OCI-LY1 (cell line): ENCODE measurements around the gene SQSTM1.

Experiments
- CTCF ChIP-seq: fragments of 200-600 bp; sonication (generic), shearing (Covaris generic); IDR thresholded peaks from 2 replicates; pipeline ENCODE4 v1.5.1; 2017; ENCODE audit warnings: mild to moderate bottlenecking, antibody characterized with exemption, low read length, moderate library complexity, mixed read lengths
- EZH2 ChIP-seq: fragments of 200-600 bp; sonication (generic), shearing (Covaris generic); IDR thresholded peaks from 2 replicates; pipeline ENCODE4 v1.8.0; 2017; ENCODE audit warnings: borderline replicate concordance, mixed run types, mild to moderate bottlenecking, antibody characterized with exemption, low read length, moderate library complexity, mixed read lengths

GRCh38 chr5:179868541-179868940 lies 47.8 kb downstream of the SQSTM1 start:
- TF ChIP-seq CTCF, result no peak
- no peak for TF ChIP-seq EZH2
